RWPE1 (cell line): ENCODE measurements around the gene MUC5AC.

Experiments
- CTCF ChIA-PET: fragments of 350-600 bp; sonication (Branson Sonifier 250); formaldehyde crosslinking; extraction: SDS; loops from one replicate; lab custom pipeline; 2021; lab: Yijun Ruan, JAX
- POLR2A ChIA-PET: fragments of 400-600 bp; formaldehyde crosslinking; extraction: SDS; loops from one replicate; lab custom pipeline; 2020; ENCODE audit warnings: antibody characterized with exemption; ENCODE audit not compliant: low non-redundant PET; lab: Yijun Ruan, JAX
- DNase-seq: peaks from one replicate; pipeline ENCODE4 v3.0.0; 2012; ENCODE audit warnings: low spot score
- H3K27ac ChIP-seq: fragments of 450-650 bp; 2 replicates; pipeline ENCODE4 v1.5.1; 2017
- TF ChIP-seq, protein P1 (sequence below): fragments of 450-650 bp; conservative IDR thresholded peaks from 2 replicates; pipeline ENCODE4 v1.5.1; 2017; ENCODE audit warnings: low read depth, mild to moderate bottlenecking

The MUC5AC gene

DNA sequence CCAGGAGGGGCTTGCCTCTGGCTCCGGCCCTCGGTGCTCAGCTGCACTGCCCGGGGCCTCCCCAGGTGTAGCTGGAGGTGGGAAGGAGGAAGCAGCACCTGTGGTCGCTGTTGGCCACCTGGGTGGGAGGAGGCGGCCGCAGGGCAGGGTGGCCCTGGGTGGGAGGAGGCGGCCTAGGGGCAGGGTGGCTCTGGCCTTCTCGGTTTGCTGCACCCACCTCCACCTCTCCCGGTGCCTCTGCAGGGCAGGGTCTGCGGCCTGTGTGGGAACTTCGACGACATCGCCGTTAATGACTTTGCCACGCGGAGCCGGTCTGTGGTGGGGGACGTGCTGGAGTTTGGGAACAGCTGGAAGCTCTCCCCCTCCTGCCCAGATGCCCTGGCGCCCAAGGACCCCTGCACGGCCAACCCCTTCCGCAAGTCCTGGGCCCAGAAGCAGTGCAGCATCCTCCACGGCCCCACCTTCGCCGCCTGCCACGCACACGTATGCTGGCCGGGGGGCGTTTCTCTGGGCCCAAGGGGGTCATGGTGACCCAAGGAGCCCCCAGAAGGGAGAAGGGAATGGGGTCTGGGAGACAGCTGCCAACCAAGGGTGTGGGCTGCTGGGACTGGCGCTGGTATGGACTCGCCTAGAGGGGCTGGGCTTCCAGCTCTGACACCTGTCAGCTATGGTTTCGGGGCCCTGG, 20.6 kb downstream of the MUC5AC start:
- POLR2A ChIA-PET: no interaction called here
- CTCF ChIA-PET: no interaction called here
- TF ChIP-seq, protein P1, sequence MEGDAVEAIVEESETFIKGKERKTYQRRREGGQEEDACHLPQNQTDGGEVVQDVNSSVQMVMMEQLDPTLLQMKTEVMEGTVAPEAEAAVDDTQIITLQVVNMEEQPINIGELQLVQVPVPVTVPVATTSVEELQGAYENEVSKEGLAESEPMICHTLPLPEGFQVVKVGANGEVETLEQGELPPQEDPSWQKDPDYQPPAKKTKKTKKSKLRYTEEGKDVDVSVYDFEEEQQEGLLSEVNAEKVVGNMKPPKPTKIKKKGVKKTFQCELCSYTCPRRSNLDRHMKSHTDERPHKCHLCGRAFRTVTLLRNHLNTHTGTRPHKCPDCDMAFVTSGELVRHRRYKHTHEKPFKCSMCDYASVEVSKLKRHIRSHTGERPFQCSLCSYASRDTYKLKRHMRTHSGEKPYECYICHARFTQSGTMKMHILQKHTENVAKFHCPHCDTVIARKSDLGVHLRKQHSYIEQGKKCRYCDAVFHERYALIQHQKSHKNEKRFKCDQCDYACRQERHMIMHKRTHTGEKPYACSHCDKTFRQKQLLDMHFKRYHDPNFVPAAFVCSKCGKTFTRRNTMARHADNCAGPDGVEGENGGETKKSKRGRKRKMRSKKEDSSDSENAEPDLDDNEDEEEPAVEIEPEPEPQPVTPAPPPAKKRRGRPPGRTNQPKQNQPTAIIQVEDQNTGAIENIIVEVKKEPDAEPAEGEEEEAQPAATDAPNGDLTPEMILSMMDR: no peak
- H3K27ac ChIP-seq: no peak overlapping the region
- DNase-seq: no peak

- DNase-seq: no peak
- ChIA-PET CTCF (no interaction called here), POLR2A (no interaction called here)
- no peak overlapping the region for H3K27ac ChIP-seq
- TF ChIP-seq, protein P1: no peak
Measured at GRCh38 chr11:1178906-1179305, 21.2 kb downstream of the MUC5AC start.

- ChIA-PET POLR2A (no interaction called here), CTCF (no interaction called here)
- H3K27ac ChIP-seq: no peak overlapping the region
- no peak for DNase-seq
- TF ChIP-seq, protein P1: no peak
Measured at GRCh38 chr11:1179641-1180040, 21.9 kb downstream of the MUC5AC start.

- ChIA-PET CTCF (no interaction called here), POLR2A (no interaction called here)
- H3K27ac ChIP-seq: no peak overlapping the region
- TF ChIP-seq, protein P1: no peak
- no peak for DNase-seq
Measured at GRCh38 chr11:1180171-1180570, 22.4 kb downstream of the MUC5AC start.

DNA sequence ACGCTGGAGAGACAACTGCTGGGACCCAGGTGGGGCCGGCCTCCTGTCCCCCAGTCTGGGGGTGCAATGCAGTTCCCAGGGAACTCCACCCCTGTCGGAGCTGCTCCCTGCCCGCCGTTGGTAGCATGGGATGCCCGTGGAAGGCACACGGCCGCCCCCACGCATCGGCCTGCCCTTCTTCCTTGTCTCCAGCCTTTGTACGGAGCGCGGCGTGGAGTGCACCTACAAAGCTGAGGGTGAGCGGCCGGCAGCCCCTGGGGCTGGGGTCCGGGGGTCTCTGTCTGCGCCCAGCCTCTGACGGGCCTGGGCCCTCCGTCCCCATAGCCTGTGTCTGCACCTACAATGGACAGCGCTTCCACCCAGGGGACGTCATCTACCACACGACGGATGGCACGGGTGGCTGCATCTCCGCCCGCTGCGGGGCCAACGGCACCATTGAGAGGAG, 23.2 kb downstream of the MUC5AC start:
- CTCF ChIA-PET: no interaction called here
- H3K27ac ChIP-seq: no peak overlapping the region
- no peak for DNase-seq
- TF ChIP-seq, protein P1: no peak
- POLR2A ChIA-PET: no interaction called here

DNA sequence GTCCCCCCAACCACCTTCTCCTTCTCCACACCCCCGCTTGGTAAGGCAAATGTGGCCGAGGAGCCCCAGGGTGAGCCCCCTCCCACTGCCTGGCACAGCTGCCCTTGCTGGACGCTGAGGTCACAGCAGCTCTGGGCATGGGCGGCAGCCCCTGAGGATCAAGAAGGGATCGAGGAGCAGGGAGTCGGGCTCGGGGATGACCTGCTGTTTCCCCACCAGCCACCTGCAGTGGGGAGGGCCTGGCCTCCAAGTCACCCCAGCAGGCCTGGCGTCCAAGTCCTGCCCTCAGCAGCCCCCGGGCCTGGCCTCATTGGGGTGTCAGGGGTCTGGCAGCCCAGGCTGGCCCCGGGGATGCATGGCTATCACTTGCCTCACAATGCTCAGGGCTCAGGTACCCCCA, 23.7 kb downstream of the MUC5AC start:
- POLR2A ChIA-PET: no interaction called here
- no peak for DNase-seq
- H3K27ac ChIP-seq: no peak overlapping the region
- CTCF ChIA-PET: no interaction called here
- TF ChIP-seq, protein P1: no peak
